Measurements from ENCODE around the gene LYRM4.

Gene LYRM4

GRCh38 chr6:5260111-5260620, 584 bp downstream of the LYRM4 start:
- CTCF ChIA-PET: interaction anchor here (0.6 to 1.7 kb wide), 7 partner anchors 43 to 846 kb away, joined by 3 to 6 read pairs (median 3); no protein-coding TSS in a partner anchor
- Histone ChIP-seq H3K4me3 (ENCODE audit: low read depth, low read length) (peak overlapping the region; percentile 98), H3K4me1 (ENCODE audit: control insufficient read depth, insufficient read depth, low read length) (peaks cover 10% of the 10 kb centered on the region), H3K27ac (ENCODE audit: extremely low read depth, low read depth, low read length) (0 out of 2 replicates have a peak overlapping the region, but pooled peaks have one; percentile 1), H3K36me3 (ENCODE audit: control insufficient read depth in 2 of 2, insufficient read depth in 1 of 2, low read length in 2 of 2) (peaks cover 0 to 14% of the 10 kb centered on the region in 2 experiments; a peak in 2 of 3 replicates), H3K9me3 (ENCODE audit: control insufficient read depth, insufficient read depth, low read depth, low read length) (no peaks in the 10 kb centered on the region)
- TF ChIP-seq ZNF266 (tag by site-specific recombination; IDR thresholded peaks at IDR 0.05; ENCODE audit: low read depth) (peak; percentile 23; the same call in 1 of the 2 replicates), ZNF335 (tag by site-specific recombination; conservative IDR thresholded peaks at IDR 0.05) (peak; percentile 3; the same call in 1 of the 2 replicates), PRDM10 (tag by site-specific recombination; IDR thresholded peaks at IDR 0.05) (peak; percentile 98), ZNF660 (tag by site-specific recombination; IDR thresholded peaks at IDR 0.05) (0 out of 2 replicates have a peak, but pooled peaks have one; percentile 6), ZNF426 (tag by site-specific recombination; IDR thresholded peaks at IDR 0.05) (no peak), ZNF341 (tag by site-specific recombination; IDR thresholded peaks at IDR 0.05; ENCODE audit: low read depth) (peak; percentile 52), SCRT2 (tag by site-specific recombination; IDR thresholded peaks at IDR 0.05) (peak; percentile 83), ZBTB48 (tag by site-specific recombination; IDR thresholded peaks at IDR 0.05) (peak; percentile 52; the same call in 1 of the 2 replicates), INSM2 (tag by site-specific recombination; IDR thresholded peaks at IDR 0.05) (no peak)
- POLR2A ChIA-PET: interaction anchor here (0.6 to 1.7 kb wide), 7 partner anchors 10 to 1239 kb away, joined by 3 read pairs; a partner anchor contains a TSS

GRCh38 chr6:5259428-5259827, 1.3 kb downstream of the LYRM4 start:
- POLR2A ChIA-PET: no interaction called here

GRCh38 chr6:5257400-5257799, 3.4 kb downstream of the LYRM4 start:
- H3K27ac ChIP-seq (ENCODE audit: extremely low read depth, low read depth, low read length): no peak overlapping the region
- H3K4me1 ChIP-seq (ENCODE audit: control insufficient read depth, insufficient read depth, low read length): peaks cover 5% of the 10 kb centered on the region; the same call in 1 of the 2 replicates
- H3K36me3 ChIP-seq (ENCODE audit: control insufficient read depth in 2 of 2, insufficient read depth in 1 of 2, low read length in 2 of 2): peaks cover 0 to 21% of the 10 kb centered on the region in 2 experiments; a peak in 1 of 3 replicates
- H3K9me3 ChIP-seq (ENCODE audit: control insufficient read depth, insufficient read depth, low read depth, low read length): no peaks in the 10 kb centered on the region
- ChIA-PET CTCF (interaction anchor here (1.0 to 1.5 kb wide), 3 partner anchors 11 to 122 kb away, joined by 3 to 4 read pairs (median 3); no protein-coding TSS in a partner anchor), POLR2A (no interaction called here)
- H3K4me3 ChIP-seq (ENCODE audit: low read depth, low read length): no peak overlapping the region
- no peak for TF ChIP-seq ZNF580 (tag by site-specific recombination; IDR thresholded peaks at IDR 0.05)
- no peak for TF ChIP-seq ZNF274 (IDR thresholded peaks at IDR 0.05; ENCODE audit: low read length)
- TF ChIP-seq ZNF274 (tag by site-specific recombination; IDR thresholded peaks at IDR 0.05; ENCODE audit: borderline replicate concordance): no peak
- TF ChIP-seq PBX3 (CRISPR knock-in tag; IDR thresholded peaks at IDR 0.05): no peak
- TF ChIP-seq KLF8 (tag by site-specific recombination; IDR thresholded peaks at IDR 0.05): no peak
- no peak for TF ChIP-seq BCL11B (tag by site-specific recombination; IDR thresholded peaks at IDR 0.05; ENCODE audit: low read depth)
- TF ChIP-seq ZBTB11 (tag by site-specific recombination; conservative IDR thresholded peaks at IDR 0.05; ENCODE audit: low read depth): no peak
- no peak for TF ChIP-seq ZNF629 (tag by site-specific recombination; IDR thresholded peaks at IDR 0.05)
- no peak for TF ChIP-seq ZNF19 (tag by site-specific recombination; IDR thresholded peaks at IDR 0.05; ENCODE audit: low read depth)
- TF ChIP-seq ZNF341 (tag by site-specific recombination; IDR thresholded peaks at IDR 0.05; ENCODE audit: low read depth): no peak

More at GRCh38 chr6:5259428-5259827, 1.3 kb downstream of the LYRM4 start:
- Histone ChIP-seq H3K36me3 (ENCODE audit: control insufficient read depth in 2 of 2, insufficient read depth in 1 of 2, low read length in 2 of 2) (peaks cover 0 to 14% of the 10 kb centered on the region in 2 experiments; a peak in 2 of 3 replicates), H3K4me3 (ENCODE audit: low read depth, low read length) (0 out of 2 replicates have a peak overlapping the region, but pooled peaks have one; percentile 1), H3K4me1 (ENCODE audit: control insufficient read depth, insufficient read depth, low read length) (peaks cover 5% of the 10 kb centered on the region), H3K9me3 (ENCODE audit: control insufficient read depth, insufficient read depth, low read depth, low read length) (no peaks in the 10 kb centered on the region), H3K27ac (ENCODE audit: extremely low read depth, low read depth, low read length) (no peak overlapping the region)
- CTCF ChIA-PET: interaction anchor here (0.9 to 1.2 kb wide), 2 partner anchors 44 to 116 kb away, joined by 3 to 6 read pairs; no protein-coding TSS in a partner anchor
- TF ChIP-seq ZNF221 (tag by site-specific recombination; IDR thresholded peaks at IDR 0.05; ENCODE audit: borderline replicate concordance) (no peak), ZNF155 (tag by site-specific recombination; IDR thresholded peaks at IDR 0.05) (no peak), SP2 (tag by site-specific recombination; IDR thresholded peaks at IDR 0.05) (no peak), HOXA7 (CRISPR knock-in tag; IDR thresholded peaks at IDR 0.05; ENCODE audit: borderline replicate concordance) (no peak), WT1 (tag by site-specific recombination; IDR thresholded peaks at IDR 0.05) (no peak)

Data from HEK293 (cell line).